ENCODE data around the gene GP9.

Gene GP9

GRCh38 chr3:129026728-129027543 lies 33.6 kb upstream of the GP9 start:
- no peak overlapping the region for H3K4me3 ChIP-seq (ENCODE audit: control insufficient read depth, low read depth, low read length)
- peak; percentile 69 for DNase-seq (ENCODE audit: low read depth)
- TF ChIP-seq CTCF (conservative IDR thresholded peaks at IDR 0.05; ENCODE audit: control insufficient read depth, insufficient read depth, low read depth, low read length) = no peak

- no peak for TF ChIP-seq CTCF (conservative IDR thresholded peaks at IDR 0.05; ENCODE audit: control insufficient read depth, insufficient read depth, low read depth, low read length)
- no peak overlapping the region for H3K4me3 ChIP-seq (ENCODE audit: control insufficient read depth, low read depth, low read length)
- DNase-seq (ENCODE audit: low read depth) = no peak
Measured at GRCh38 chr3:129027544-129027880, 33.1 kb upstream of the GP9 start.

- no peak for TF ChIP-seq CTCF (conservative IDR thresholded peaks at IDR 0.05; ENCODE audit: control insufficient read depth, insufficient read depth, low read depth, low read length)
- DNase-seq (ENCODE audit: low read depth) = no peak
- no peak overlapping the region for H3K4me3 ChIP-seq (ENCODE audit: control insufficient read depth, low read depth, low read length)
Measured at GRCh38 chr3:129028866-129029265, 31.7 kb upstream of the GP9 start.

- no peak for DNase-seq (ENCODE audit: low read depth)
- no peak for TF ChIP-seq CTCF (conservative IDR thresholded peaks at IDR 0.05; ENCODE audit: control insufficient read depth, insufficient read depth, low read depth, low read length)
- H3K4me3 ChIP-seq (ENCODE audit: control insufficient read depth, low read depth, low read length) = no peak overlapping the region
Measured at GRCh38 chr3:129030611-129031010, 30.0 kb upstream of the GP9 start.

GRCh38 chr3:129031476-129032215 lies 28.9 kb upstream of the GP9 start:
- no peak for TF ChIP-seq CTCF (conservative IDR thresholded peaks at IDR 0.05; ENCODE audit: control insufficient read depth, insufficient read depth, low read depth, low read length)
- DNase-seq (ENCODE audit: low read depth) = no peak
- no peak overlapping the region for H3K4me3 ChIP-seq (ENCODE audit: control insufficient read depth, low read depth, low read length)

GRCh38 chr3:129032716-129033115 lies 27.9 kb upstream of the GP9 start:
- H3K4me3 ChIP-seq (ENCODE audit: control insufficient read depth, low read depth, low read length) = no peak overlapping the region
- DNase-seq (ENCODE audit: low read depth) = no peak
- TF ChIP-seq CTCF (conservative IDR thresholded peaks at IDR 0.05; ENCODE audit: control insufficient read depth, insufficient read depth, low read depth, low read length) = no peak
